ENCODE results near the gene ELL3.
"Not testable (repeated sequence)": the region's sequence is repeated elsewhere in the genome, so short reads cannot be mapped to it uniquely, and the experiment has no call there.

Gene ELL3, protein sequence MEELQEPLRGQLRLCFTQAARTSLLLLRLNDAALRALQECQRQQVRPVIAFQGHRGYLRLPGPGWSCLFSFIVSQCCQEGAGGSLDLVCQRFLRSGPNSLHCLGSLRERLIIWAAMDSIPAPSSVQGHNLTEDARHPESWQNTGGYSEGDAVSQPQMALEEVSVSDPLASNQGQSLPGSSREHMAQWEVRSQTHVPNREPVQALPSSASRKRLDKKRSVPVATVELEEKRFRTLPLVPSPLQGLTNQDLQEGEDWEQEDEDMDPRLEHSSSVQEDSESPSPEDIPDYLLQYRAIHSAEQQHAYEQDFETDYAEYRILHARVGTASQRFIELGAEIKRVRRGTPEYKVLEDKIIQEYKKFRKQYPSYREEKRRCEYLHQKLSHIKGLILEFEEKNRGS

DNA sequence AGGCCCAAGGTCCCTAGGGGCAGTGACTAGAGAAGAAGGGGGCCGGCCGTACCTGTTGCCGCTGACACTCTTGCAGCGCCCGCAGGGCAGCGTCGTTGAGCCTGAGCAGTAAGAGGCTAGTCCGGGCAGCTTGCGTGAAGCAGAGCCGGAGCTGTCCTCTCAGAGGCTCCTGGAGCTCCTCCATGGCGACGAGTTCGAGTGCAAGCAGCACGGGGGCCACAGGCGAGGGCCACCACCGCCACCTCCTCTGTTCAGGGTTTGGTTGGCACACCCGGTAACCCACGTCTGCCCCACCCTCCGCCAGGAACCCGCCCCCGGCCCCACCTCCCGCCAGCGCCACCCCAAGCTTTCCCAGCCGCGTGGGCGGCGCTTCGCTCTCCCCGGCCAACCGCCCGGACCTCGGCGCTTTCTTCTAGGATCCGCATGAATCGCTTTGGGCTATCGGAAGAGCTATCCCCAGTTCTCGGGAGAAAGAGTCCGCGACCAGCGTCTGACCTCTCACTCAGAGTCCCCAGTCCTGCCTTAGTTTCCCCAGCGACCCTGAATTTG lies at the start of gene ELL3:
ELL3 (minus strand) TSS at position 249 of the 549 bp plus-strand sequence; CDS start at position 184, 65 bp downstream.
- DNase-seq: peak in 39 of 42 donors; percentile 35 to 83 (median 64)
- intact Hi-C loops (cut with DNase I): no loop called here

DNA sequence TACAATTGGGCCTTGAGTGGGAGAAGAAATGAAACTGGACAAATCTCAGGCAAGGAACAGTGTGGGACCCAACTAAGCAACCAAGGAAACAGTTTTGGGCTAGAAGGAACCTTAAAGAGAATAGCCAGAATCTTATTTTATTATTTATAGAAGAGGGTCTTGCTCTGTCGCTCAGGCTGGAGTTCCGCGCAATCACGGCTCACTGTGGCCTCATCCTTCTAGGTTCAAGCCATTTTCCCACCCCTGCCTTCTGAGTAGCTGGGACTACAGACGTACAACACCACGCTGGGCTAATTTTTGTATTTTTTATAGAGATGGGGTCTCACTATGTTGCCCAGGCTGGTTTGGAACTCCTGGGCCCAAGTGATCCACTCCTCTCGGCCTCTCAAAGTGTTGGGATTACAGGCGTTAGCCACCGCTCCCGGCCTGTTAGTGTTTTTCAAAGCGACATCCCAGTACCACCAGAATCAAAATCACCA lies 49.3 kb upstream of the ELL3 start:
- intact Hi-C loops (cut with DNase I): no loop called here
- DNase-seq: no peak

- intact Hi-C loops (cut with DNase I): not testable (repeated sequence)
Observed at GRCh38 chr15:43825305-43825704, 48.5 kb upstream of the ELL3 start.

DNA sequence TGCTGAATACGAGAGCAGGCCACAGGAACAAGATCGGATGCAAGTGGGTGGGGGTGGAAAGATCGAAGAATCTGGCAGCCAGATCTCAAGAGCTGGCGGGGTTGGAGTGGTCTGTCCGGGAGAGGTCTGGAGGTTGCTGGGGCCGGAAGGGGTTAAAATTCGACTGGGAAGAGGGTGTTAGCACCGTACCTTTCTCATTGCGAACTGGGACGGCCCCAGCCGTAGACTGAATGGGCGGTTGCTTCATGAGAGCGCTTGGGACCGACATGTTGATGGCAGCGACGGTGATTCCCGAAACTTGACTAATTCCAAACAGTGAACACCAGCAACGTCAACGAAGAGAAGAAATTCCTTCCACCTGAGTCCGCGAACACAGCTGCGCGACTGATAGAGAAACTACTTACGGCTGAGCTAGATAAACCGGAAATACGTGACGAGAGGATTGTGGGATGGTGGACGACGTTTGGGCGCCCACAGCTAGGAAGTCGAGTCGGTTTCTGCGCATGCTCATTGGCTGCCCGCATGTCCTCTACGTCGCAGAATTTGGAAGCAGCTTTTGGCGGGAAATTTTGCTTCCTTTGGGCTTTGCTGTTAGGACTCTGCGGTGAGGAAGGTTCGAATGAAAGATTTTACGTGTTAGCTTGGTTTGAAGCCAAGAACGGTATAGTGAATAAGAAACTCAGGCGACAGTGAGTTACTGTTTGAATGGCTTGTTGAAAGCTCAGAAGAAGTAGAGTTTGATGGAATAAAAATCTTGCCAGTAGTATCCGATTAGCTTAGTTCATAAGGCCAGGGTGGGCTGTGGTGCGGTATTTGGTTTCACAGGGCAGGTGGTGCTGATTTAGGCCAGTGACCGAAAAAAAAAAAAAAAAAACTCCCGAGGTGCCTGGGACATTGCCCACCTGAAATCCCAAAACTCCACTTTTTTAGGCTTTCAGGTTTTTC lies 47.8 kb upstream of the ELL3 start, which contains the start of gene MFAP1:
MFAP1 (minus strand) TSS at position 389 of the 945 bp plus-strand sequence; CDS start at position 268, 121 bp downstream.
- intact Hi-C loops (cut with DNase I): no loop called here
- DNase-seq: peak; percentile 88 to 98 (median 95)

More at GRCh38 chr15:43825305-43825704, 48.5 kb upstream of the ELL3 start:
- DNase-seq: not testable (repeated sequence)

GRCh38 chr15:43821505-43821904 lies 44.7 kb upstream of the ELL3 start:
- intact Hi-C loops (cut with DNase I): no loop called here
- no peak for DNase-seq

GRCh38 chr15:43815064-43815463 lies 38.3 kb upstream of the ELL3 start:
- DNase-seq; intact Hi-C loops (cut with DNase I): not testable (repeated sequence)

- intact Hi-C loops (cut with DNase I): no loop called here
- DNase-seq: no peak
Observed at GRCh38 chr15:43808960-43809678, 32.4 kb upstream of the ELL3 start.

DNA sequence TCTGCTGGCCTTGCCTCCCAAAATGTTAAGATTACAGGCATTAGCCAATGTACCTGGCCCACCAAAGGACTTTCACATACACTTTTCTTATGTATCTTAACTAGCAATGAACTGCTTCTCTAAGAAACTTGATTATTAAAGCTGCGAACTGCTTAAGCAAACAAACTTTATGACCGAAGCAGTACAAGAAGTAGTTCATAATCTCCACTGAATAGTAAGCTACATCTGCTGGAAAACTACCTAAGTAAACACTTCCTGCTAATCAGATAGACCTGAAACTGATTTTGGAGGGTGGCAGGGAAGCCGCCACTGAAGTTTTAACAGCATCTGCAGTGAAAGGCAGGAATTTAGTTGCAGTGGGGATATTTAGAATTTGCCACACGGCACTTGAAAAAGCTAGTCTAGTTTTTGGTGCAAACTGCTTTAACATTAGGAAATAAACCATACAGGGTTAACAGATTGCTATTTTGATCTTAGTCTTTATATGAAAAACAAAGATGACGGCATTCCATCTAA lies 31.7 kb upstream of the ELL3 start:
- intact Hi-C loops (cut with DNase I): no loop called here
- no peak for DNase-seq

DNA sequence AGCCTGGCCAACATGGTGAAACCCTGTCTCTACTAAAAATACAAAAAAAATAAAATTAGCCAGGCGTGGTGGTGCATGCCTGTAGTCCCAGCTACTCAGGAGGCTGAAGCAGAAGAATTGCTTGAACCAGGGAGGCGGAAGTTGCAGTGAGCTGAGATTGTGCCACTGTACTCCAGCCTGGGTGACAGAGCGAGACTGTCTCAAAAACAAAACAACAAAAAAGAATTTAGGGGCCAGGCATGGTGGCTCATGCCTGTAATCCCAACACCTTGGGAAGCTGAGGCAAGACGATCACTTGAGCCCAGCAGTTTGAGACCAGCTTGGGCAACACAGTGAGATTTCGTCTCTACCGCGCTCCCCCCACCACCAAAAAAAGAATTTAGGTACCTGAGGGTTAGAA lies 25.9 kb upstream of the ELL3 start:
- intact Hi-C loops (cut with DNase I); DNase-seq: not testable (repeated sequence)

DNA sequence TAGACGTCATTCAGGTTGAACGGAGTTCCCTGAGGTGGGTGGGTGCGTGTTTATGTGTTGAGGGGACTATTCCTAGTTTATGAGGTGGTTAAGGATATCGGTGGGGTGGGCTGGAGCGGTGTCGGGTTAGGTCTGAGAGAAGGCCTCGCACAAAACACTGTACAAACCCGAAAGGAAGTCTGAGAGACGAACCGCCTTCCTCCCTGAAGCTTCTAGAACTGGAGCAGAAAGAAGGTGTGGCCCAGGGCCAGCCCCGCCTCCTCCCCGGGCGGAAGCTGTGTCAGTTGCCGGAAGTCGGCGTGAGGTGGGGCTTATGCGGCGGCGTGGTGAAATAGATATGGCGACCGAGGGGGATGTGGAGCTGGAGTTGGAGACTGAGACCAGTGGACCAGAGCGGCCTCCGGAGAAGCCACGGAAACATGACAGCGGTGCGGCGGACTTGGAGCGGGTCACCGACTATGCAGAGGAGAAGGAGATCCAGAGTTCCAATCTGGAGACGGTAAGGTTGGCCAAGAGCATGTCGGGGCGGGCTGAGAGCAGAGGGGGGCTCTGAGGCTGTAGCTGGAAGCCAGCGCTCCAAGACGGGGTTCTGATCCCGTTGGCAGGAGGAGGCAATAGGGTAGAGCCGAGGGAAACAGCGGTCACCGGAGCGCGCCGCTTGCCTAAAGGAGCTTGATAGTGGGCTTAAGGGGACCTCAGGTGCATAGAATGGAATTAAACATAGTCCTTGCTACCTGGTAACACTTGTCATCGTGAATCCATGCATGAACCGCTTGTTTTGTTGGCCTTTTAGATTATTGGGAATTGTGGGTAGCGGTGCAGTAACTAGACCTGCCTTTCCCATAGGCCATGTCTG lies 23.7 kb upstream of the ELL3 start, which contains the start of gene HYPK:
HYPK (plus strand) TSS at position 314 of the 856 bp plus-strand sequence; CDS start at position 338, 24 bp downstream.
- DNase-seq: peak; percentile 90 to 98 (median 95)
- intact Hi-C loops (cut with DNase I): no loop called here

- intact Hi-C loops (cut with DNase I): loop anchor here (10.0 kb wide), 1 partner anchor 55 kb away; the partner anchor contains the start of gene PDIA3
- DNase-seq: peak in 4 of 42 donors; percentile 6 to 45 (median 23)
Observed at GRCh38 chr15:43799945-43800285, 23.1 kb upstream of the ELL3 start, which contains the start of gene SERINC4. Gene SERINC4, minus strand, starts transcription at chr15:43800220. Its CDS starts 234 bp downstream, at chr15:43799986.

- intact Hi-C loops (cut with DNase I): loop anchor here (10.0 kb wide), 1 partner anchor 55 kb away; the partner anchor contains the start of gene PDIA3
- DNase-seq: no peak
Observed at GRCh38 chr15:43799209-43799944, 22.6 kb upstream of the ELL3 start.

GRCh38 chr15:43796566-43796965 lies 19.8 kb upstream of the ELL3 start:
- intact Hi-C loops (cut with DNase I): loop anchor here (10.0 kb wide), 1 partner anchor 52 kb away; the partner anchor contains the start of gene PDIA3
- no peak for DNase-seq

DNA sequence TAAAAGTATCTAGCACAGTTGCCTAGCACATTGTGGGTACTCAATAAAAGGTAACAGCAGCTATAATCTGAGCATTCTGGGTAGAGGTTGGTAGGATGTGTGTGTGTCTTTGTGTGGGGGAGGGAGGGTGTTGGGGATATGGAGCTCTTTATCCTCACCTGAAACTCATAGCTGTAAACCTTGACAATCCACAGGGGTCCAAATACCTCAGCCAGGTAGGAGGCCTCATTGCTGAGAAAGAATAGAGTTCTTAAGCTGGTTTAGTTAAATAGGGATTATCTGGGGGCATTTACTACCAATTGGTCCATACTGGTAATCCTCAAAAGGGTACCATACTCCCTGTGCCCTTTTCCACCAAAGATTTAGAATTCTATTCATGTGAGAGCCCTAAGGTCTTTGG lies 19.2 kb upstream of the ELL3 start:
- intact Hi-C loops (cut with DNase I): loop anchor here (10.0 kb wide), 1 partner anchor 51 kb away; the partner anchor contains the start of gene PDIA3

DNA sequence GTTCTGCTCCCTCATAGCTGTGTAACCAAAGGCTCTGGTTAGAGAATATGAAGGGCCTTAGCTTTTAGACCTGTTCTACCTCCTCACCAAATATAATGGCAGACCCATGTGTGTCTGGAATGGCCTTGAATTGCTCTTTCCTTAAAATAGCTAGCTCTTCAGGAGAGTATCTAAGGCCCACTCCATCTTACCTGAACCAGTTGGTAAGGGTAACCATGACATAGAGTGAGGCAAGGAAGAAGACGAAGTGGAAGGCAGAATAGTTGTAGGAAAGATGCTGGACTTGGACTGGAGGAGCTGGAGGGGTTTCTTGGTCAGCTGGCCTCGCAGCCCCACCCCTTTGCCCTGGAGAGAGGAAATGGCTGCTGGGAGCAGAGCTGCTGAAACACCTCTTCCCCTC lies 18.4 kb upstream of the ELL3 start:
- intact Hi-C loops (cut with DNase I): loop anchor here (10.0 kb wide), 1 partner anchor 50 kb away; the partner anchor contains the start of gene PDIA3
- no peak for DNase-seq

More for the DNA sequence above, 19.2 kb upstream of the ELL3 start:
- no peak for DNase-seq
